Adrenal gland (tissue), 12 donors: Measurements from ENCODE around the gene HAUS7. TPM values are rescaled to one million over a fixed set of nuclear protein-coding genes. Genes with fewer than 3 reads are reported as not detected.

Experiments
- DNase-seq, 7 donors: peaks; one replicate each; pipeline ENCODE4 v3.0.0-alpha.2; 2019 to 2020
- H3K27ac ChIP-seq, 5 donors: fragments of 200-600 bp; sonication (generic) in 4 of 5; 1 replicate in 3 of 5; 2 replicates in 2 of 5; pipeline versions ENCODE4 v1.5.1 to v1.8.0; 2016 to 2020; ENCODE audit warnings: mild to moderate bottlenecking in 1 of 5
- H3K27me3 ChIP-seq: fragments of 200-600 bp; 2 replicates; pipeline ENCODE4 v1.8.0; 2021
- H3K36me3 ChIP-seq, 2 donors: fragments of 200-600 bp; replicated peaks in 1 of 2; 1 replicate in 1 of 2; 2 replicates in 1 of 2; pipeline versions ENCODE4 v1.5.1 to v1.8.0; 2018 to 2022
- H3K4me1 ChIP-seq, 2 donors: fragments of 200-600 bp; replicated peaks in 1 of 2; 1 replicate in 1 of 2; 2 replicates in 1 of 2; pipeline versions ENCODE4 v1.5.1 to v1.8.0; 2018 to 2021
- H3K4me3 ChIP-seq, 4 donors: fragments of 200-600 bp; sonication (generic) in 3 of 4; one replicate each; pipeline ENCODE4 v1.5.1; 2016 to 2018
- H3K9me3 ChIP-seq, 3 donors: fragments of 200-600 bp; sonication (generic) in 1 of 3; replicated peaks in 1 of 3; 1 replicate in 2 of 3; 2 replicates in 1 of 3; pipeline versions ENCODE4 v1.5.1 to v1.8.0; 2016 to 2021
- POLR2A ChIP-seq, 2 donors: fragments of 450-650 bp; IDR thresholded peaks; one replicate each; pipeline ENCODE4 v1.6.1; 2017; ENCODE audit warnings: antibody characterized with exemption in 2 of 2, mild to moderate bottlenecking in 2 of 2, moderate library complexity in 1 of 2
- WGBS, 4 donors: extraction: QIAGEN DNeasy Blood & Tissue Kit in 2 of 4; methylation state at CpG; one replicate each; pipeline versions ENCODE4 v1.1.5 to v1.1.7; 2013 to 2017; 5-methylcytosine and 5-hydroxymethylcytosine counted together
- intact Hi-C, 2 donors: fragments of 100-400 bp; cut with DNase I; formaldehyde crosslinking; loops; one replicate each; pipeline versions ENCODE4 v1.14.1 to v1.15.0; 2022 to 2023
- polyA plus RNA-seq, 3 donors: library from polyadenylated mRNA; stranded (reverse); fragments of 200-250 nt in 2 of 3; fragments of 350-450 nt in 1 of 3; fragmentation: Illumina TruSeq in 1 of 3; extraction: RNeasy Lipid Tissue Mini Kit (QIAGEN cat#74804) in 1 of 3; gene quantifications; one replicate each; pipeline ENCODE4 v1.2.3, GENCODE V29; 2013 to 2014
- total RNA-seq, 9 donors: library from RNA; depleted of rRNA in 4 of 9; stranded (reverse); fragments of >200 nt in 4 of 9; fragments of 120-200 nt in 1 of 9; fragmentation: NEBNext Ultra II Directional in 1 of 9; extraction: Animal tissue kit (Norgen Biotek cat#: 25700) in 1 of 9; gene quantifications; one replicate each; pipeline versions ENCODE4 v1.1.0 to v1.2.4, GENCODE V29; 2013 to 2023
- TF ChIP-seq, protein P1 (sequence below), 6 experiments: fragments of 450-650 bp in 4 of 6; fragments of 200-600 bp in 2 of 6; sonication (generic) in 1 of 6; IDR thresholded peaks; 1 replicate in 5 of 6; 2 replicates in 1 of 6; pipeline versions ENCODE4 v1.5.1 to v1.8.0; 2016 to 2021; ENCODE audit warnings: antibody characterized with exemption in 6 of 6, mild to moderate bottlenecking in 2 of 6, moderate library complexity in 1 of 6
- donor health status: healthy with polysubstance abuse.
- donor health status: Bipolar disorder and iron deficiency.
- donor health status: DM: yes; HTN: yes; CAD: no.
- donor health status: DM: no; HTN: no; CAD: no.
- donor health status: DM: no; HTN: no; CAD: no.
- donor health status: DM: yes; HTN: yes; CAD: no.

Gene HAUS7
- total and polyA plus RNA-seq, 12 donors: 7.3 to 111 (median 19.3) TPM

GRCh38 chrX:153509592-153509991 is 39.2 kb upstream of the HAUS7 start:
- WGBS, 4 donors: 88 to 89% methylated on average over 14 of the region's 14 CpGs; no CpG with 5 or more reads in 2 of the 4 donors
- no peaks in the 10 kb centered on the region for H3K4me1 ChIP-seq
- H3K27ac ChIP-seq: no peak overlapping the region
- TF ChIP-seq POLR2A (IDR thresholded peaks at IDR 0.05): no peak
- TF ChIP-seq, protein P1, sequence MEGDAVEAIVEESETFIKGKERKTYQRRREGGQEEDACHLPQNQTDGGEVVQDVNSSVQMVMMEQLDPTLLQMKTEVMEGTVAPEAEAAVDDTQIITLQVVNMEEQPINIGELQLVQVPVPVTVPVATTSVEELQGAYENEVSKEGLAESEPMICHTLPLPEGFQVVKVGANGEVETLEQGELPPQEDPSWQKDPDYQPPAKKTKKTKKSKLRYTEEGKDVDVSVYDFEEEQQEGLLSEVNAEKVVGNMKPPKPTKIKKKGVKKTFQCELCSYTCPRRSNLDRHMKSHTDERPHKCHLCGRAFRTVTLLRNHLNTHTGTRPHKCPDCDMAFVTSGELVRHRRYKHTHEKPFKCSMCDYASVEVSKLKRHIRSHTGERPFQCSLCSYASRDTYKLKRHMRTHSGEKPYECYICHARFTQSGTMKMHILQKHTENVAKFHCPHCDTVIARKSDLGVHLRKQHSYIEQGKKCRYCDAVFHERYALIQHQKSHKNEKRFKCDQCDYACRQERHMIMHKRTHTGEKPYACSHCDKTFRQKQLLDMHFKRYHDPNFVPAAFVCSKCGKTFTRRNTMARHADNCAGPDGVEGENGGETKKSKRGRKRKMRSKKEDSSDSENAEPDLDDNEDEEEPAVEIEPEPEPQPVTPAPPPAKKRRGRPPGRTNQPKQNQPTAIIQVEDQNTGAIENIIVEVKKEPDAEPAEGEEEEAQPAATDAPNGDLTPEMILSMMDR (IDR thresholded peaks at IDR 0.05): no peak
- intact Hi-C loops: loop anchor here in 1 of 2 donors (5.0 kb wide), 1 partner anchor 47 kb away; no protein-coding TSS in a partner anchor
- no peaks in the 10 kb centered on the region for H3K9me3 ChIP-seq
- H3K4me3 ChIP-seq: no peak overlapping the region
- H3K36me3 ChIP-seq: no peaks in the 10 kb centered on the region
- peaks cover 3% of the 10 kb centered on the region for H3K27me3 ChIP-seq
- DNase-seq: no peak

DNA sequence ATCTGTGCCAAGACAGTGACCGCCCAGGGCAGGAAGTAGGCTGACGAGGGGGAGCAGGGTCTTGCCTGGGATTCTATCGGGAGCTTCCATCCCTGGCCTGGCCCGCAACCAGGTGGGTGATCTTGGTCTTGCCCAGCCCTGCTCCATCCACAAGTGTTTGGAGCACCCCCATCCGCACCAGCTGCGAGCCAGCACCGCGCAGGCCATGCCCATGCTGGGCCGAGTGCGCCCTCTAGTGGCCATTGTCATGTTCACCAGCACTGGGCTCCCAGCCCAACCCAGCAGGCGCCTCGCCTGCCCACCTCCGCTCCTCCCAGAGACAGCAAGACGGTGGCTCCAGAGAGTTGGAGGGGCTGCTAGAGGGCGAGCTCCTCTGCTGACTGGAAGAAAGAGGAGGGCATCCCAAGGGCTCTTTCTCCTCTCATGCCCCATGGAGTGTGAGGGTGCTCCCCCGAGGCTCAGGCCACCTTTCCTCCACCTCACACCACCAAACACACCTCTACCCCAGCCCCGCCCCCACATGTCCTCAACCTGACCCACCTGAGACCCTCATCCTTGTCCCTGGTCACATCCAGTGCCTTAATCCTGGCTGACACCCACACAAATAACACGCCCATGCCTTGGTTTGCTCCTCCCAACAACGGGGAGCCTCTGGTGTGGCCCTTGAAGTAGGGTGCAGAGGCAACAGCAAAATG is 37.3 kb upstream of the HAUS7 start:
- H3K27ac ChIP-seq: no peak overlapping the region
- no peaks in the 10 kb centered on the region for H3K36me3 ChIP-seq
- H3K4me1 ChIP-seq: no peaks in the 10 kb centered on the region
- DNase-seq: peak; percentile 78 to 90 (median 83)
- intact Hi-C loops: loop anchor here in 1 of 2 donors (5.0 kb wide), 1 partner anchor 45 kb away; no protein-coding TSS in a partner anchor
- 20 to 41% (median 30%) methylated on average over 5 to 18 of the region's 19 CpGs for WGBS, 4 donors
- H3K9me3 ChIP-seq: no peaks in the 10 kb centered on the region
- no peak overlapping the region for H3K4me3 ChIP-seq
- no peak for TF ChIP-seq POLR2A (IDR thresholded peaks at IDR 0.05)
- TF ChIP-seq, protein P1 (IDR thresholded peaks at IDR 0.05): peak; percentile 75 to 93 (median 86)
- H3K27me3 ChIP-seq: peaks cover 9% of the 10 kb centered on the region

- H3K27me3 ChIP-seq: peaks cover 9% of the 10 kb centered on the region
- WGBS, 4 donors: 70 to 82% (median 75%) methylated on average over 14 to 18 of the region's 18 CpGs
- no peak for TF ChIP-seq POLR2A (IDR thresholded peaks at IDR 0.05)
- no peak overlapping the region for H3K27ac ChIP-seq
- DNase-seq: no peak
- H3K36me3 ChIP-seq: no peaks in the 10 kb centered on the region
- intact Hi-C loops: loop anchor here in 1 of 2 donors (5.0 kb wide), 1 partner anchor 43 kb away; no protein-coding TSS in a partner anchor
- H3K4me1 ChIP-seq: no peaks in the 10 kb centered on the region
- no peak overlapping the region for H3K4me3 ChIP-seq
- H3K9me3 ChIP-seq: no peaks in the 10 kb centered on the region
Measured at GRCh38 chrX:153505361-153505760, 35.0 kb upstream of the HAUS7 start.

- TF ChIP-seq, protein P1 (IDR thresholded peaks at IDR 0.05): no peak
- TF ChIP-seq POLR2A (IDR thresholded peaks at IDR 0.05): no peak
- intact Hi-C loops: loop anchor here in 1 of 2 donors (5.0 kb wide), 1 partner anchor 42 kb away; no protein-coding TSS in a partner anchor
- no peaks in the 10 kb centered on the region for H3K9me3 ChIP-seq
- no peak overlapping the region for H3K4me3 ChIP-seq
- 78 to 87% (median 81%) methylated on average over 8 to 26 of the region's 26 CpGs for WGBS, 4 donors
- H3K27ac ChIP-seq: no peak overlapping the region
- H3K4me1 ChIP-seq: no peaks in the 10 kb centered on the region
- no peak for DNase-seq
- no peaks in the 10 kb centered on the region for H3K36me3 ChIP-seq
- peaks cover 9% of the 10 kb centered on the region for H3K27me3 ChIP-seq
Measured at GRCh38 chrX:153504445-153505016, 34.2 kb upstream of the HAUS7 start.
